ENCODE data around the gene MAFG. TPM values are rescaled to one million over a fixed set of nuclear protein-coding genes. Genes with fewer than 3 reads are reported as not detected.

Gene MAFG
- total and polyA plus RNA-seq, 9 of the 15 experiments (the other 6 are each of a cell fraction or from before 2014, with no cell fraction given): 1.1 to 58.1 (median 24.9) TPM

- no peak for TF ChIP-seq ZBTB2 (IDR thresholded peaks at IDR 0.05)
- peak; percentile 3; the same call in 1 of the 2 replicates for TF ChIP-seq POLR2AphosphoS5 (IDR thresholded peaks at IDR 0.05; ENCODE audit: control insufficient read depth, insufficient read depth, low read depth, low read length)
- no peak for TF ChIP-seq CSDE1 (IDR thresholded peaks at IDR 0.05)
- TF ChIP-seq, protein P1, sequence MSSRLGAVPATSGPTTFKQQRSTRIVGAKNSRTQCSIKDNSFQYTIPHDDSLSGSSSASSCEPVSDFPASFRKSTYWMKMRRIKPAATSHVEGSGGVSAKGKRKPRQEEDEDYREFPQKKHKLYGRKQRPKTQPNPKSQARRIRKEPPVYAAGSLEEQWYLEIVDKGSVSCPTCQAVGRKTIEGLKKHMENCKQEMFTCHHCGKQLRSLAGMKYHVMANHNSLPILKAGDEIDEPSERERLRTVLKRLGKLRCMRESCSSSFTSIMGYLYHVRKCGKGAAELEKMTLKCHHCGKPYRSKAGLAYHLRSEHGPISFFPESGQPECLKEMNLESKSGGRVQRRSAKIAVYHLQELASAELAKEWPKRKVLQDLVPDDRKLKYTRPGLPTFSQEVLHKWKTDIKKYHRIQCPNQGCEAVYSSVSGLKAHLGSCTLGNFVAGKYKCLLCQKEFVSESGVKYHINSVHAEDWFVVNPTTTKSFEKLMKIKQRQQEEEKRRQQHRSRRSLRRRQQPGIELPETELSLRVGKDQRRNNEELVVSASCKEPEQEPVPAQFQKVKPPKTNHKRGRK (tag; IDR thresholded peaks at IDR 0.05): peak; percentile 54; the same call in 1 of the 2 replicates
- POLR2A ChIA-PET: interaction anchor here (1.0 to 1.6 kb wide), 2 partner anchors 10 to 23 kb away, joined by 3 to 12 read pairs; partner anchors contain the start of gene PCYT2
- BruUV-seq (replicated peaks): no TSS peak
These were observed 6.0 kb downstream of the MAFG start for GRCh38 chr17:81921537-81921862.

More at GRCh38 chr17:81921537-81921862, 6.0 kb downstream of the MAFG start:
- CTCF ChIA-PET (ENCODE audit: low intra/inter-chr PET ratio): interaction anchor here (0.7 kb wide), 1 partner anchor 863 kb away, joined by 4 read pairs; no protein-coding TSS in a partner anchor
- no peaks in the 10 kb centered on the region for H3K27me3 ChIP-seq (ENCODE audit: control insufficient read depth in 2 of 2, insufficient read depth in 2 of 2, low read length in 2 of 2)
- peaks cover 24% of the 10 kb centered on the region; the same call in 1 of the 2 replicates for H4K20me1 ChIP-seq (replicated peaks; ENCODE audit: control insufficient read depth, insufficient read depth, low read length)
- H3K79me2 ChIP-seq (ENCODE audit: control insufficient read depth, insufficient read depth, low read length): peaks cover 97% of the 10 kb centered on the region
- peaks cover 52 to 95% of the 10 kb centered on the region in 2 experiments for H3K4me1 ChIP-seq (replicated peaks in 1 of 2; ENCODE audit: control insufficient read depth in 2 of 2, insufficient read depth in 2 of 2, low read length in 2 of 2)
- peaks cover 6% of the 10 kb centered on the region for H3K9me1 ChIP-seq (ENCODE audit: control insufficient read depth, insufficient read depth, low read length)
- DNase-seq (ENCODE audit: extremely low read depth in 1 of 4, low spot score in 3 of 4) (no peak), ATAC-seq (no peak), FAIRE-seq (peak; percentile 77)
- in situ Hi-C loops (cut with MboI): no loop called here
- peaks cover 46% of the 10 kb centered on the region for H3K36me3 ChIP-seq (ENCODE audit: control insufficient read depth, insufficient read depth, low read length)
- H3K9ac ChIP-seq (ENCODE audit: insufficient read depth in 1 of 2, low read depth in 2 of 2, low read length in 2 of 2): peak overlapping the region; percentile 16 to 82
- intact Hi-C loops (cut with micrococcal nuclease): no loop called here
- 69% methylated on average over 3 of the region's 3 CpGs for WGBS (ENCODE audit: insufficient coverage, low coverage, missing lambda C conversion rate)
- H2AFZ ChIP-seq (ENCODE audit: low read depth, low read length): no peak overlapping the region
- peak overlapping the region; percentile 89 for H3K4me2 ChIP-seq (ENCODE audit: insufficient read depth, low read length)
- H3K27ac ChIP-seq (ENCODE audit: extremely low read depth, low read depth, low read length): peak overlapping the region; percentile 98; the same call in 2 of the 3 replicates
- no peak overlapping the region for H3K4me3 ChIP-seq
- no peaks in the 10 kb centered on the region for H3K9me3 ChIP-seq (replicated peaks; ENCODE audit: control insufficient read depth, insufficient read depth, low read depth, low read length)
